DND-41 (cell line): ENCODE measurements around the gene NEK4.
A peak's percentile ranks its signal among the peaks of the same experiment; 100 is the strongest.

Experiments
- CTCF ChIP-seq: IDR thresholded peaks from 2 replicates; pipeline ENCODE4 v1.5.1; 2012; ENCODE audit warnings: borderline replicate concordance, low read length, moderate library complexity, mild to moderate bottlenecking; ENCODE audit not compliant: poor library complexity, severe bottlenecking; ENCODE audit errors: extremely low read depth
- EZH2 ChIP-seq: IDR thresholded peaks from 3 replicates; pipeline ENCODE4 v1.6.1; 2012; ENCODE audit warnings: borderline replicate concordance, low read depth, mild to moderate bottlenecking, moderate library complexity, low read length, inconsistent platforms; ENCODE audit not compliant: severe bottlenecking

DNA sequence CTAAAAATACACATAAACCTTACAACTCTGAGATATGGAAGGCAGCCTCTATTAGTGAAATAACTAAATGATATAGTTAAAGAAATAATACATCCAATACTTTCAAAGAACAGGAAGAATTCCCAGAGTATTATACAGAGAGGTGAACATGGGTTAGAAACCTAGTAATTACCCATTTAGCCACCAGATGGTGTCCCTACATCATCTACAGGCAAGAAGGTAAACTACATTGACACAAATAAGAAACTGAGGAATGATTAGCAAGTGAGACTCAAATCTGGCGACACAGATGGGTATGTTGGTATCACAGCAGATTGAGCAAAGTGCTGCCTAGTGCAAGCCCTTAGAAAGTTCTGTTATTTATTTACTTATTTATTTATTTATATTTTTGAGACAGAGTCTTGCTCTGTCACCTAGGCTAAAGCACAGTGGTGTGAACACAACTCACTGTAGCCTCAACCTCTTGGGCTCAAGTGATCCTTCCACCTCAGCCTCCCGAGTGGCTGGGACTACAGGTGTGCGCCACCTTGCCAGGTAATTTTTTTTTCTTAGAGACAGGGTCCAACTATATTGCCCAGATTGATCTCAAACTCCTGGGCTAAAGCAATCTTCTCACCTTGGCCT is 28.2 kb downstream of the NEK4 start:
- TF ChIP-seq CTCF (peak; percentile 72), EZH2 (no peak)
